Astrocyte (in vitro differentiated cells and primary cell): Measurements from ENCODE around the gene PKNOX2. TPM values are rescaled to one million over a fixed set of nuclear protein-coding genes. Genes with fewer than 3 reads are reported as not detected.

Experiments used
- DNase-seq: peaks from one replicate; pipeline ENCODE4 v3.0.0-alpha.2; 2010; ENCODE audit warnings: low read depth
- FAIRE-seq: peaks from 2 replicates; lab custom pipeline; 2011; peaks lifted over from hg19 to GRCh38; lab: Jason Lieb, UNC
- H2AFZ ChIP-seq: 2 replicates; pipeline ENCODE4 v1.6.0; 2012; ENCODE audit warnings: low read depth, low read length, inconsistent platforms
- H3K27ac ChIP-seq: 2 replicates; pipeline ENCODE4 v1.5.1; 2011; ENCODE audit warnings: low read depth, low read length, inconsistent platforms
- H3K27me3 ChIP-seq: 2 replicates; pipeline ENCODE4 v1.6.0; 2011; ENCODE audit warnings: low read length, inconsistent platforms; ENCODE audit not compliant: insufficient read depth
- H3K36me3 ChIP-seq: 2 replicates; pipeline ENCODE4 v1.5.1; 2011; ENCODE audit warnings: low read length, inconsistent platforms; ENCODE audit not compliant: insufficient read depth
- H3K4me1 ChIP-seq: 2 replicates; pipeline ENCODE4 v1.5.1; 2011; ENCODE audit warnings: low read length, inconsistent platforms; ENCODE audit not compliant: insufficient read depth
- H3K4me2 ChIP-seq: 2 replicates; pipeline ENCODE4 v1.6.0; 2012; ENCODE audit warnings: low read length, inconsistent platforms
- H3K4me3 ChIP-seq: 2 replicates; pipeline ENCODE4 v1.5.1; 2011; ENCODE audit warnings: low read depth, mild to moderate bottlenecking, low read length, inconsistent platforms; ENCODE audit not compliant: insufficient read depth
- H3K79me2 ChIP-seq: 2 replicates; pipeline ENCODE4 v1.6.0; 2012; ENCODE audit warnings: mild to moderate bottlenecking, low read length, inconsistent platforms; ENCODE audit not compliant: insufficient read depth
- H3K9ac ChIP-seq: 2 replicates; pipeline ENCODE4 v1.6.0; 2012; ENCODE audit warnings: mild to moderate bottlenecking, low read length, inconsistent platforms
- H3K9me3 ChIP-seq: 2 replicates; pipeline ENCODE4 v1.5.1; 2012; ENCODE audit warnings: low read depth, mild to moderate bottlenecking, low read length, inconsistent platforms; ENCODE audit not compliant: insufficient read depth
- H4K20me1 ChIP-seq: 2 replicates; pipeline ENCODE4 v1.6.0; 2012; ENCODE audit warnings: low read length, inconsistent platforms; ENCODE audit not compliant: insufficient read depth
- H3K27ac Mint-ChIP-seq: one replicate; pipeline ENCODE4 v1.8.0; 2021; ENCODE audit warnings: mild to moderate bottlenecking, mixed read lengths; ENCODE audit not compliant: unreplicated experiment
- H3K27me3 Mint-ChIP-seq: one replicate; pipeline ENCODE4 v1.8.0; 2021; ENCODE audit warnings: low read depth, mixed read lengths; ENCODE audit not compliant: unreplicated experiment
- H3K36me3 Mint-ChIP-seq: one replicate; pipeline ENCODE4 v1.8.0; 2021; ENCODE audit warnings: low read depth, mixed read lengths; ENCODE audit not compliant: unreplicated experiment
- H3K4me1 Mint-ChIP-seq: one replicate; pipeline ENCODE4 v1.8.0; 2021; ENCODE audit warnings: low read depth, mixed read lengths; ENCODE audit not compliant: unreplicated experiment
- H3K4me3 Mint-ChIP-seq: one replicate; pipeline ENCODE4 v1.8.0; 2021; ENCODE audit warnings: mild to moderate bottlenecking, moderate library complexity, mixed read lengths; ENCODE audit not compliant: unreplicated experiment
- H3K9me3 Mint-ChIP-seq: one replicate; pipeline ENCODE4 v1.8.0; 2021; ENCODE audit warnings: mild to moderate bottlenecking, mixed read lengths; ENCODE audit not compliant: unreplicated experiment
- EZH2 ChIP-seq: IDR thresholded peaks from 2 replicates; pipeline ENCODE4 v1.6.1; 2012; ENCODE audit warnings: mild to moderate bottlenecking, low read length, inconsistent platforms; ENCODE audit not compliant: insufficient read depth
- total RNA-seq: library from RNA; stranded (reverse); gene quantifications from 2 replicates; pipeline ENCODE4 v1.2.1, GENCODE V29; 2021
- TF ChIP-seq, protein P1 (sequence below): IDR thresholded peaks from 2 replicates; pipeline ENCODE4 v1.5.1; 2011; ENCODE audit warnings: low read depth, mild to moderate bottlenecking, inconsistent platforms, low read length, moderate library complexity; ENCODE audit not compliant: insufficient read depth

The PKNOX2 gene
- total RNA-seq, 1 donor from 2014 or later: 53.4 TPM

DNA sequence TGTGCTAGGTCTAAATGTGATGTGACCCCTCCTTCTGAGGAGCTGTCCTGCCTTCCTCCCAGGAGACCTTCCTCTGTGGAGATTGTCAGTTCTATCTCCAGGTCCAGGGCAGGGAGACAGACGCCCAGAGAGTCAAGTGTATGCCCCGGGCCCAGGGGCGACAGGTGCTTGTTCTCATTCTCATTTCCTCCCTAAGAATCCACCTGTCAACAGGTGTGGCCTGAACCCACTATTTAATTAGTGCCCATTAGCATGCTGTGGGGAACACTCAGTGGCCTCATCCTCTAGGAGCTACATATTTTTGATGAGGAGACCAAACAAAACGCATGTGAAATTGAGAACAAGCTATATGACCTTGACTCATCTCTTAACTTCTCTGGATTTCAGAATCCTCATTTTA lies 9.5 kb downstream of the PKNOX2 start:
- no peak overlapping the region for H3K9ac ChIP-seq
- Mint-ChIP-seq H3K9me3 (no peaks in the 10 kb centered on the region), H3K4me3 (no peak overlapping the region), H3K27me3 (no peaks in the 10 kb centered on the region), H3K36me3 (peaks cover 11% of the 10 kb centered on the region), H3K4me1 (peaks cover 67% of the 10 kb centered on the region), H3K27ac (no peak overlapping the region)
- H2AFZ ChIP-seq: no peak overlapping the region
- H3K9me3 ChIP-seq: no peaks in the 10 kb centered on the region
- TF ChIP-seq EZH2: no peak
- TF ChIP-seq, protein P1, sequence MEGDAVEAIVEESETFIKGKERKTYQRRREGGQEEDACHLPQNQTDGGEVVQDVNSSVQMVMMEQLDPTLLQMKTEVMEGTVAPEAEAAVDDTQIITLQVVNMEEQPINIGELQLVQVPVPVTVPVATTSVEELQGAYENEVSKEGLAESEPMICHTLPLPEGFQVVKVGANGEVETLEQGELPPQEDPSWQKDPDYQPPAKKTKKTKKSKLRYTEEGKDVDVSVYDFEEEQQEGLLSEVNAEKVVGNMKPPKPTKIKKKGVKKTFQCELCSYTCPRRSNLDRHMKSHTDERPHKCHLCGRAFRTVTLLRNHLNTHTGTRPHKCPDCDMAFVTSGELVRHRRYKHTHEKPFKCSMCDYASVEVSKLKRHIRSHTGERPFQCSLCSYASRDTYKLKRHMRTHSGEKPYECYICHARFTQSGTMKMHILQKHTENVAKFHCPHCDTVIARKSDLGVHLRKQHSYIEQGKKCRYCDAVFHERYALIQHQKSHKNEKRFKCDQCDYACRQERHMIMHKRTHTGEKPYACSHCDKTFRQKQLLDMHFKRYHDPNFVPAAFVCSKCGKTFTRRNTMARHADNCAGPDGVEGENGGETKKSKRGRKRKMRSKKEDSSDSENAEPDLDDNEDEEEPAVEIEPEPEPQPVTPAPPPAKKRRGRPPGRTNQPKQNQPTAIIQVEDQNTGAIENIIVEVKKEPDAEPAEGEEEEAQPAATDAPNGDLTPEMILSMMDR: no peak
- H3K79me2 ChIP-seq: peaks cover 60% of the 10 kb centered on the region
- H3K4me2 ChIP-seq: no peak overlapping the region
- H3K4me3 ChIP-seq: no peak overlapping the region
- peaks cover 58% of the 10 kb centered on the region for H4K20me1 ChIP-seq
- no peak for DNase-seq
- H3K4me1 ChIP-seq: peaks cover 45% of the 10 kb centered on the region
- no peaks in the 10 kb centered on the region for H3K36me3 ChIP-seq
- H3K27ac ChIP-seq: no peak overlapping the region
- no peaks in the 10 kb centered on the region for H3K27me3 ChIP-seq
- FAIRE-seq: no peak

DNA sequence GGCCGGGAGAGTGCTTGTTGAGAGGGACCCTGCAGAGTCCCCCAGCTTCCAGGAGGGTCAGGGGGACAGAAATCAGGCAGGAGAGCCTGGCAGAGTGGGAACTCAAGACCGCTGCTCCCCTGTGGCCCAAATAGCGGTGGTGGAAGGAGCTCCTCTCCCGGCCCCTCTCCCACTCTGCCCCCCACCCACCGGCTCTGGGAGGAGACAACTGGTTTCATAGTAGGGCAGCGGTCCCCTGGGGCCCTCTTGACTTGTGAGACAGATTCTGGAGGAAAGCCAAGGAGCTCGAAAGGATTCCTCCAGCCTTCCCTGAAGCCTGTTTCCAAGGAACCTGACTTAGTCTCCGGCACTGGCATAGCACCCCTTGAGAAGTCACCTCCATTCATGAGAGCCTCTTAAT lies 10.1 kb downstream of the PKNOX2 start:
- Histone ChIP-seq H3K9me3 (no peaks in the 10 kb centered on the region), H3K79me2 (peaks cover 54% of the 10 kb centered on the region), H4K20me1 (peaks cover 62% of the 10 kb centered on the region), H3K4me3 (no peak overlapping the region), H3K4me2 (no peak overlapping the region), H2AFZ (no peak overlapping the region), H3K27ac (no peak overlapping the region), H3K9ac (no peak overlapping the region), H3K27me3 (no peaks in the 10 kb centered on the region), H3K4me1 (peaks cover 45% of the 10 kb centered on the region), H3K36me3 (no peaks in the 10 kb centered on the region)
- no peak for FAIRE-seq
- Mint-ChIP-seq H3K27ac (peak overlapping the region; percentile 26), H3K4me3 (no peak overlapping the region), H3K9me3 (no peaks in the 10 kb centered on the region), H3K36me3 (peaks cover 10% of the 10 kb centered on the region), H3K4me1 (peaks cover 66% of the 10 kb centered on the region), H3K27me3 (no peaks in the 10 kb centered on the region)
- no peak for TF ChIP-seq EZH2
- TF ChIP-seq, protein P1: no peak
- no peak for DNase-seq

DNA sequence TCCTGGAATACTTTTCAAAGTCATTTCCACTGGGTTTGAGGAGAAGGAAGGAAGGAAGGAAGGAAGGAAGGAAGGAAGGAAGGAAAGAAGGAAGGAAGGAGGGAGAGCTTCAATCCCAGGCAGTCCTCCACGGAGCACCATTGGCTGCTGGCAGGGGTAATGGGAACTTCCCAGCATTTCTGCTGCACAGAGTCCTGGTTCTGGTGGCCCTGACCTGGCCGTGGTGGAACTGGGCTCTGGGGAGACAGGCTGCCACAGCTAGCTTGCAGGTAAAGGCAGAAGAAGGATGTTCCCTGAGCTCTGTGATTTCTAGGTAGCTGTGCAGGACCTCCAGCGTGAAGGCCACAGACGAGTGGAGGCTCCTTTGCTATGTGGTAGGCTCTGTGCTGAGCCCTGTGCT lies 10.6 kb downstream of the PKNOX2 start:
- no peaks in the 10 kb centered on the region for H3K27me3 ChIP-seq
- H3K36me3 ChIP-seq: no peaks in the 10 kb centered on the region
- no peak overlapping the region for H3K4me2 ChIP-seq
- H3K4me1 ChIP-seq: peaks cover 45% of the 10 kb centered on the region
- no peak for DNase-seq
- H3K27ac ChIP-seq: no peak overlapping the region
- H2AFZ ChIP-seq: no peak overlapping the region
- H3K4me3 ChIP-seq: no peak overlapping the region
- H4K20me1 ChIP-seq: peaks cover 65% of the 10 kb centered on the region
- Mint-ChIP-seq H3K27ac (peak overlapping the region; percentile 79), H3K36me3 (peaks cover 8% of the 10 kb centered on the region), H3K4me3 (no peak overlapping the region), H3K9me3 (no peaks in the 10 kb centered on the region), H3K4me1 (peaks cover 66% of the 10 kb centered on the region), H3K27me3 (no peaks in the 10 kb centered on the region)
- FAIRE-seq: no peak
- TF ChIP-seq, protein P1: no peak
- no peak for TF ChIP-seq EZH2
- H3K9ac ChIP-seq: no peak overlapping the region
- H3K9me3 ChIP-seq: no peaks in the 10 kb centered on the region
- H3K79me2 ChIP-seq: peaks cover 54% of the 10 kb centered on the region
